K562 (cell line): ENCODE measurements around the gene MAGEB1. TPM values are rescaled to one million over a fixed set of nuclear protein-coding genes. Genes with fewer than 3 reads are reported as not detected.

ENCODE experiments used
- ATAC-seq: fragments of 200-7000 bp; cut with Tn5 transposase; 3 replicates; pipeline ENCODE4 v1.9.1; 2020; ENCODE audit warnings: moderate library complexity
- BruUV-seq: library from RNA; stranded (reverse); fragments of 400-500 nt; replicated peaks from 2 replicates; lab custom pipeline; 2021; lab: Mats Ljungman, UMichigan
- CTCF ChIA-PET: fragments of 300-600 bp; formaldehyde crosslinking; extraction: SDS; loops from one replicate; lab custom pipeline; 2021; ENCODE audit warnings: low intra/inter-chr PET ratio; lab: Yijun Ruan, JAX
- POLR2A ChIA-PET: fragments of 300-600, 350-650 bp; sonication (Branson Sonifier 250); formaldehyde crosslinking; extraction: SDS; loops from one replicate; lab custom pipeline; 2021; ENCODE audit warnings: antibody characterized with exemption, inconsistent platforms; lab: Yijun Ruan, JAX
- DNase-seq, 4 experiments: peaks; one replicate each; pipeline versions ENCODE4 v3.0.0 to v3.0.0-alpha.2; 2011 to 2018; ENCODE audit warnings: low spot score in 3 of 4, mixed read lengths in 3 of 4; ENCODE audit errors: extremely low read depth in 1 of 4
- FAIRE-seq: peaks from 2 replicates; lab custom pipeline; 2011; peaks lifted over from hg19 to GRCh38; lab: Jason Lieb, UNC
- H2AFZ ChIP-seq: 2 replicates; pipeline ENCODE4 v1.6.0; 2011; ENCODE audit warnings: low read depth, low read length, control low read depth, inconsistent platforms
- H3K27ac ChIP-seq: fragments of 200-600 bp; 3 replicates; pipeline ENCODE4 v1.8.0; 2011; ENCODE audit warnings: low read depth, mild to moderate bottlenecking, control low read depth, inconsistent platforms, low read length, moderate library complexity, mixed read lengths; ENCODE audit errors: extremely low read depth
- H3K27me3 ChIP-seq, 2 experiments: fragments of 300-600 bp in 1 of 2; 2 replicates in 1 of 2; 3 replicates in 1 of 2; pipeline versions ENCODE4 v1.6.0 to v1.8.0; 2011; ENCODE audit warnings: inconsistent platforms in 2 of 2, low read length in 2 of 2, mild to moderate bottlenecking in 1 of 2, mixed read lengths in 1 of 2, moderate library complexity in 1 of 2; ENCODE audit not compliant: control insufficient read depth in 2 of 2, insufficient read depth in 2 of 2
- H3K36me3 ChIP-seq: fragments of 300-600 bp; 3 replicates; pipeline ENCODE4 v1.8.0; 2011; ENCODE audit warnings: mild to moderate bottlenecking, low read length, inconsistent platforms; ENCODE audit not compliant: control insufficient read depth, insufficient read depth
- H3K4me1 ChIP-seq, 2 experiments: fragments of 200-600 bp in 1 of 2; replicated peaks in 1 of 2; 2 replicates in 1 of 2; 3 replicates in 1 of 2; pipeline versions ENCODE4 v1.5.1 to v1.8.0; 2011; ENCODE audit warnings: inconsistent platforms in 2 of 2, low read length in 2 of 2, mild to moderate bottlenecking in 1 of 2, mixed read lengths in 1 of 2, moderate library complexity in 1 of 2; ENCODE audit not compliant: control insufficient read depth in 2 of 2, insufficient read depth in 2 of 2
- H3K4me2 ChIP-seq: 2 replicates; pipeline ENCODE4 v1.6.1; 2011; ENCODE audit warnings: low read length, control low read depth, inconsistent platforms, mixed read lengths; ENCODE audit not compliant: insufficient read depth
- H3K4me3 ChIP-seq: fragments of 200-600 bp; sonication (generic), shearing (Covaris generic); 2 replicates; pipeline ENCODE4 v1.5.1; 2016; ENCODE audit warnings: control low read depth, inconsistent platforms
- H3K79me2 ChIP-seq: fragments of 200-600 bp; 3 replicates; pipeline ENCODE4 v1.8.0; 2011; ENCODE audit warnings: low read length, inconsistent platforms; ENCODE audit not compliant: control insufficient read depth, insufficient read depth
- H3K9ac ChIP-seq, 2 experiments: 2 replicates each; pipeline versions ENCODE4 v1.6.0 to v1.6.1; 2011; ENCODE audit warnings: low read depth in 2 of 2, low read length in 2 of 2, control low read depth in 1 of 2, inconsistent platforms in 1 of 2, mild to moderate bottlenecking in 1 of 2, mixed read lengths in 1 of 2; ENCODE audit not compliant: insufficient read depth in 1 of 2
- H3K9me1 ChIP-seq: one replicate; pipeline ENCODE4 v1.6.0; 2011; ENCODE audit warnings: inconsistent platforms, mild to moderate bottlenecking, low read length, moderate library complexity; ENCODE audit not compliant: control insufficient read depth, insufficient read depth
- H3K9me3 ChIP-seq: replicated peaks from 2 replicates; pipeline ENCODE4 v1.5.1; 2011; ENCODE audit warnings: low read depth, low read length, inconsistent platforms; ENCODE audit not compliant: control insufficient read depth, insufficient read depth
- H4K20me1 ChIP-seq: replicated peaks from 2 replicates; pipeline ENCODE4 v1.6.1; 2011; ENCODE audit warnings: low read length, inconsistent platforms, mixed read lengths; ENCODE audit not compliant: control insufficient read depth, insufficient read depth
- CEBPZ ChIP-seq: fragments of 150-350 bp; IDR thresholded peaks from 2 replicates; pipeline ENCODE4 v1.6.1; 2014; ENCODE audit warnings: low read depth, mild to moderate bottlenecking, low read length, borderline replicate concordance
- KAT8 ChIP-seq: fragments of 450-650 bp; IDR thresholded peaks from 2 replicates; pipeline ENCODE4 v1.6.1; 2016; ENCODE audit warnings: low read depth, mild to moderate bottlenecking
- KDM4B ChIP-seq, 2 experiments: fragments of 450-650 bp in 1 of 2; sonication (generic) in 1 of 2; IDR thresholded peaks; 2 replicates each; pipeline ENCODE4 v1.6.1; 2016 to 2017; ENCODE audit warnings: borderline replicate concordance in 2 of 2, antibody characterized with exemption in 1 of 2, low read depth in 1 of 2, mild to moderate bottlenecking in 1 of 2
- MED1 ChIP-seq: sonication (generic); formaldehyde crosslinking; IDR thresholded peaks from 2 replicates; pipeline ENCODE4 v1.8.1; 2023; ENCODE audit warnings: missing genetic modification reagents, borderline replicate concordance
- PRDM10 ChIP-seq: fragments of 450-650 bp; IDR thresholded peaks from 2 replicates; pipeline ENCODE4 v1.6.1; 2018; ENCODE audit not compliant: partially characterized antibody
- SMC3 ChIP-seq: conservative IDR thresholded peaks from 2 replicates; pipeline ENCODE4 v1.6.1; 2011; ENCODE audit warnings: low read depth, low read length, improper control_type of control experiment; ENCODE audit not compliant: insufficient read depth
- SP1 ChIP-seq: sonication (generic); formaldehyde crosslinking; IDR thresholded peaks from 2 replicates; pipeline ENCODE4 v1.8.1; 2022; ENCODE audit warnings: mild to moderate bottlenecking, missing genetic modification reagents
- TFAM ChIP-seq: fragments of 250-450 bp; sonication (Bioruptor Pico); conservative IDR thresholded peaks from 2 replicates; pipeline ENCODE4 v1.5.0; 2021; ENCODE audit warnings: mild to moderate bottlenecking, moderate library complexity
- ZBTB1 ChIP-seq: sonication (generic); formaldehyde crosslinking; IDR thresholded peaks from 2 replicates; pipeline ENCODE4 v1.8.1; 2023; ENCODE audit warnings: missing genetic modification reagents, low read depth, mild to moderate bottlenecking, borderline replicate concordance
- ZNF133 ChIP-seq: fragments of 250-450 bp; sonication (Bioruptor Pico); IDR thresholded peaks from 2 replicates; pipeline ENCODE4 v1.4.0; 2020; ENCODE audit warnings: mild to moderate bottlenecking
- ZNF512 ChIP-seq: IDR thresholded peaks from 2 replicates; pipeline ENCODE4 v1.6.1; 2016; ENCODE audit warnings: missing genetic modification characterization, missing compliant biosample characterization
- WGBS: fragments of 100-300 bp; shearing (Covaris generic); methylation state at CpG from one replicate; pipeline ENCODE4 v1.1.6; 2016; ENCODE audit warnings: low coverage, mixed read lengths; ENCODE audit not compliant: insufficient coverage; ENCODE audit errors: missing lambda C conversion rate; 5-methylcytosine and 5-hydroxymethylcytosine counted together
- in situ Hi-C: fragments of 300-500 bp; cut with MboI; formaldehyde crosslinking; loops from 4 replicates; pipeline ENCODE4 v1.15.0; 2018; ENCODE audit warnings: inconsistent platforms, mixed read lengths
- intact Hi-C: fragments of 100-400 bp; cut with micrococcal nuclease; formaldehyde crosslinking; loops from 2 replicates; pipeline ENCODE4 v1.14.2; 2022
- polyA plus RNA-seq, 8 experiments: library from polyadenylated mRNA; depleted of rRNA in 4 of 8; stranded (reverse) in 5 of 8; unstranded in 3 of 8; fragments of >200 nt; fragmentation: Nextera tagmentation in 2 of 8; fragmentation: Illumina TruSeq in 1 of 8; extraction: Ambion mirVana in 2 of 8; extraction: Trizol in 1 of 8; gene quantifications; 2 replicates each; pipeline versions ENCODE4 v1.2.1 to v1.2.3, GENCODE V29; 2011 to 2014; ENCODE audit warnings: inconsistent platforms in 1 of 8, missing spikeins in 1 of 8
- total RNA-seq, 7 experiments: library from RNA; depleted of rRNA in 6 of 7; stranded (reverse); fragments of >200 nt in 6 of 7; fragmentation: Illumina TruSeq in 2 of 7; extraction: Trizol in 2 of 7; gene quantifications; 2 replicates each; pipeline versions ENCODE4 v1.2.1 to v1.2.3, GENCODE V29; 2011 to 2021; ENCODE audit warnings: low replicate concordance in 1 of 7

Gene MAGEB1
- total and polyA plus RNA-seq, 9 of the 15 experiments (the other 6 are each of a cell fraction or from before 2014, with no cell fraction given) = 32.6 to 100 (median 43.4) TPM

- TF ChIP-seq CEBPZ (no peak), KDM4B (IDR thresholded peaks at IDR 0.05; ENCODE audit: borderline replicate concordance in 2 of 2, low read depth in 1 of 2) (peak in 1 of 2 experiments; percentile 60; a peak in 1 of 4 replicates), KAT8 (no peak)
These were observed 31.5 kb upstream of the MAGEB1 start, which contains the start of gene MAGEB2 (continued) for GRCh38 chrX:30215357-30215843.

- DNase-seq (peak; percentile 8 to 55 (median 14)), ATAC-seq (peak; percentile 48), FAIRE-seq (peak; percentile 57)
- peaks cover 22% of the 10 kb centered on the region for H3K79me2 ChIP-seq
- H3K9me1 ChIP-seq = no peaks in the 10 kb centered on the region
- H3K27me3 ChIP-seq = no peaks in the 10 kb centered on the region
- no peak overlapping the region for H3K4me3 ChIP-seq
- H3K36me3 ChIP-seq = peaks cover 19% of the 10 kb centered on the region; the same call in 2 of the 3 replicates
- no TSS peak for BruUV-seq
- intact Hi-C loops = loop anchor here (2.0 to 5.0 kb wide), 3 partner anchors 29 to 75 kb away; partner anchors contain the start of gene MAGEB1
- H3K27ac ChIP-seq = peak overlapping the region; percentile 92
- H3K4me1 ChIP-seq = peaks cover 8 to 12% of the 10 kb centered on the region in 2 experiments
- WGBS = 0% methylated on average over 1 of the region's 1 CpG
- CTCF ChIA-PET = no interaction called here
- no peak overlapping the region for H3K9ac ChIP-seq
- in situ Hi-C loops = no loop called here
- POLR2A ChIA-PET = no interaction called here
- no peaks in the 10 kb centered on the region for H3K9me3 ChIP-seq
- H2AFZ ChIP-seq = no peak overlapping the region
- H4K20me1 ChIP-seq = no peaks in the 10 kb centered on the region
- peak overlapping the region; percentile 50 for H3K4me2 ChIP-seq
- TF ChIP-seq ZNF133 (no peak), TFAM (CRISPR knock-in tag) (no peak), SMC3 (no peak), ZNF512 (tag) (no peak), ZBTB1 (no peak), MED1 (CRISPR knock-in tag) (no peak), SP1 (CRISPR knock-in tag) (no peak), PRDM10 (no peak)
These were observed 29.5 kb upstream of the MAGEB1 start for GRCh38 chrX:30217465-30217864.
